Gastroesophageal sphincter (tissue), 3 donors: Measurements from ENCODE around the gene TUBB2B.

Experiments used
- CTCF ChIP-seq, 4 experiments: fragments of 200-600 bp in 2 of 4; fragments of 450-650 bp in 2 of 4; sonication (generic) in 1 of 4; IDR thresholded peaks; one replicate each; pipeline ENCODE4 v1.5.1; 2017 to 2019; ENCODE audit warnings: antibody characterized with exemption in 4 of 4, mild to moderate bottlenecking in 2 of 4, moderate library complexity in 2 of 4
- POLR2A ChIP-seq, 2 donors: fragments of 450-650 bp; IDR thresholded peaks; one replicate each; pipeline ENCODE4 v1.6.1; 2017; ENCODE audit warnings: antibody characterized with exemption in 2 of 2, mild to moderate bottlenecking in 2 of 2, moderate library complexity in 1 of 2
- POLR2AphosphoS5 ChIP-seq: sonication (generic); formaldehyde crosslinking; IDR thresholded peaks from one replicate; pipeline ENCODE4 v1.6.1; 2017; ENCODE audit warnings: antibody characterized with exemption

DNA sequence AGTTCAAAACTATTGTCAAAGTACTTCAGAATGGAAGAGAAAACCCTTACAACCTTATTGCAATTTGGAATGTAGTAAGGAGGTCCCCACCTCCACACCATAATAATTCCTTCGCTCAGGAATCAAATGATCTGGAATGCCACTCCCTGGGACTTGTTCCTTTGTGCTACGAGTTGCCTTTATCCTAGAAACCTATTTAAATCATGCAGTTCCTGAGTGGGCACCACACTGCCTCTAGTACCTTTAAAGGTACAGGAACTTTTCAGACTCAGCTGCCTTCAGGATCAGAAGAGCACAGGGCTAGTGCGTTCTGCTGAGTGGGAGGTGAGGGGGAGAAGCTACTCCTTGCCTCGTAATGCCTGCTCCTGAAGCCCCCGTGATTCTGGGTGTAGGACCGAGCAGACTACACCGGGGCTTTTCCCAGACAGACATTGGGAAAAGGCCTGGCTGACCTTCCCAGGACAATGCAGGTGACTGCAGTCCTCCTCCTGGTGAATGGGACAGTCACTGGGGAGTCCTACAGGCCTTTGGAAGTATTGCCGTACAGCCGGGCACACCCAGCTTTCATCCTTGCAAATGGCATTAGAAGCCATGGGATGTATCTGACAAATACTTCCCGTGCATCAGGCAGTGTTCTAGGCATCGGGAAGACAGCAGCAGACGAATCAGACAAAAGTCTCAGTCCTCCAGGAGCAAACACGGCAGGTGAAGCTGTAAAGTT, 11.8 kb upstream of the TUBB2B start:
- TF ChIP-seq POLR2AphosphoS5 (no peak), POLR2A (IDR thresholded peaks at IDR 0.05) (no peak), CTCF (IDR thresholded peaks at IDR 0.05) (no peak)
